ENCODE results near the gene CRHR2.

CRHR2 gene

GRCh38 chr7:30667172-30667571, 15.1 kb downstream of the CRHR2 start:
- Histone ChIP-seq H3K4me1 (ENCODE audit: control insufficient read depth, low read length) (no peaks in the 10 kb centered on the region), H3K27me3 (ENCODE audit: control insufficient read depth, low read length) (0 out of 2 replicates have a peak, but pooled peaks cover 4% of the 10 kb centered on the region), H3K27ac (ENCODE audit: low read depth, low read length) (no peak overlapping the region), H3K36me3 (ENCODE audit: control insufficient read depth, low read length) (no peaks in the 10 kb centered on the region), H3K9me3 (ENCODE audit: control insufficient read depth, insufficient read depth, low read length) (no peaks in the 10 kb centered on the region), H3K4me3 (ENCODE audit: low read length) (no peak overlapping the region), H4K20me1 (ENCODE audit: control insufficient read depth, insufficient read depth, low read depth, low read length) (no peaks in the 10 kb centered on the region), H3F3A (ENCODE audit: control insufficient read depth, insufficient read depth) (no peaks in the 10 kb centered on the region), H3K4me2 (ENCODE audit: low read length) (no peak overlapping the region), H3K9me2 (replicated peaks; ENCODE audit: control insufficient read depth, low read length) (no peaks in the 10 kb centered on the region), H3K79me2 (ENCODE audit: control insufficient read depth, low read length) (no peaks in the 10 kb centered on the region)
- no peak for TF ChIP-seq EZH2phosphoT487 (IDR thresholded peaks at IDR 0.05; ENCODE audit: borderline replicate concordance, low read length)
- TF ChIP-seq, protein P1, sequence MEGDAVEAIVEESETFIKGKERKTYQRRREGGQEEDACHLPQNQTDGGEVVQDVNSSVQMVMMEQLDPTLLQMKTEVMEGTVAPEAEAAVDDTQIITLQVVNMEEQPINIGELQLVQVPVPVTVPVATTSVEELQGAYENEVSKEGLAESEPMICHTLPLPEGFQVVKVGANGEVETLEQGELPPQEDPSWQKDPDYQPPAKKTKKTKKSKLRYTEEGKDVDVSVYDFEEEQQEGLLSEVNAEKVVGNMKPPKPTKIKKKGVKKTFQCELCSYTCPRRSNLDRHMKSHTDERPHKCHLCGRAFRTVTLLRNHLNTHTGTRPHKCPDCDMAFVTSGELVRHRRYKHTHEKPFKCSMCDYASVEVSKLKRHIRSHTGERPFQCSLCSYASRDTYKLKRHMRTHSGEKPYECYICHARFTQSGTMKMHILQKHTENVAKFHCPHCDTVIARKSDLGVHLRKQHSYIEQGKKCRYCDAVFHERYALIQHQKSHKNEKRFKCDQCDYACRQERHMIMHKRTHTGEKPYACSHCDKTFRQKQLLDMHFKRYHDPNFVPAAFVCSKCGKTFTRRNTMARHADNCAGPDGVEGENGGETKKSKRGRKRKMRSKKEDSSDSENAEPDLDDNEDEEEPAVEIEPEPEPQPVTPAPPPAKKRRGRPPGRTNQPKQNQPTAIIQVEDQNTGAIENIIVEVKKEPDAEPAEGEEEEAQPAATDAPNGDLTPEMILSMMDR (IDR thresholded peaks at IDR 0.05; ENCODE audit: low read depth, low read length, poor library complexity, severe bottlenecking): no peak

DNA sequence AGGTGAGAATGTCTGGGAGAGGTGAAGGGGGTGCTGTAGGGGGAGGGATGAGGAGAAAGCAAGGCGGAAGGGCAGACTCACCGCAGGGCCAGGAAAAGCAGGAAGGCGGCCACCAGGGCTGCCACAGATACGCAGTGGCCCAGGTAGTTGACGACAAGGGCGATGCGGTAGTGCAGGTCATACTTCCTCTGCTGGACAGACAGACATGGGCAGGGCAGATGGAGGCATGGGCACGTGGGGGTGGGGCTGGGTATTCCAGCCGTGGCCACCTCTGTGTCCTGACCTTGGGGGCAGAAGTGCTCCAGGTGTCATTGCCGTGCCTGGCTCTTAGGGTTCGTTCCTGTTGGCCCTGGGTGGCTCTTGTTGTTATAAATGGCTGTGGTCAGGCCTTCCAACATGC, 16.8 kb downstream of the CRHR2 start:
- Histone ChIP-seq H3K27me3 (ENCODE audit: control insufficient read depth, low read length) (0 out of 2 replicates have a peak, but pooled peaks cover 4% of the 10 kb centered on the region), H3K79me2 (ENCODE audit: control insufficient read depth, low read length) (no peaks in the 10 kb centered on the region), H3K27ac (ENCODE audit: low read depth, low read length) (no peak overlapping the region), H4K20me1 (ENCODE audit: control insufficient read depth, insufficient read depth, low read depth, low read length) (no peaks in the 10 kb centered on the region), H3K4me1 (ENCODE audit: control insufficient read depth, low read length) (no peaks in the 10 kb centered on the region), H3K9me2 (replicated peaks; ENCODE audit: control insufficient read depth, low read length) (no peaks in the 10 kb centered on the region), H3K4me3 (ENCODE audit: low read length) (no peak overlapping the region), H3K36me3 (ENCODE audit: control insufficient read depth, low read length) (no peaks in the 10 kb centered on the region), H3F3A (ENCODE audit: control insufficient read depth, insufficient read depth) (no peaks in the 10 kb centered on the region), H3K9me3 (ENCODE audit: control insufficient read depth, insufficient read depth, low read length) (no peaks in the 10 kb centered on the region), H3K4me2 (ENCODE audit: low read length) (no peak overlapping the region)
- TF ChIP-seq, protein P1 (IDR thresholded peaks at IDR 0.05; ENCODE audit: low read depth, low read length, poor library complexity, severe bottlenecking): no peak
- TF ChIP-seq EZH2phosphoT487 (IDR thresholded peaks at IDR 0.05; ENCODE audit: borderline replicate concordance, low read length): no peak

DNA sequence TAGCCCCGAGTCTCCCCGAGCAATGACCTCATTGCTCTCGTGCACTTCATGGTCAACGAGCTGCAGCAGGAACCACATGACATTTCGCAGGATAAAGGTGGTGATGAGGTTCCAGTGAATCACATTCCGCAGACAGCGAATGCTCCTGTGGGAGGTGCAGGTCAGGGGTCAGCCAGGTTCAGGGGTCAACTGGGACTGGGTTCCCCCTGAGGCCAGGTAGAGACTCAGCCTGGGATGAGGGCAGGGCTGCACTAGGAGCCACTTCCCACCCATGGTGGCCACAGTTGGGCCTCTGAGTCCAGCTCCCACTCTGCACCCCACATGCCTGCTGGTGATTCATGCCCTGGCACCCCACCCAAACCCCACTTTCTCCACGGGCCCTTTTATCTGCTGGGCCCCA, 17.2 kb downstream of the CRHR2 start:
- Histone ChIP-seq H3K4me3 (ENCODE audit: low read length) (no peak overlapping the region), H3K27ac (ENCODE audit: low read depth, low read length) (no peak overlapping the region), H3K36me3 (ENCODE audit: control insufficient read depth, low read length) (no peaks in the 10 kb centered on the region), H3K9me3 (ENCODE audit: control insufficient read depth, insufficient read depth, low read length) (no peaks in the 10 kb centered on the region), H3K4me1 (ENCODE audit: control insufficient read depth, low read length) (no peaks in the 10 kb centered on the region), H4K20me1 (ENCODE audit: control insufficient read depth, insufficient read depth, low read depth, low read length) (no peaks in the 10 kb centered on the region), H3K4me2 (ENCODE audit: low read length) (no peak overlapping the region), H3K9me2 (replicated peaks; ENCODE audit: control insufficient read depth, low read length) (no peaks in the 10 kb centered on the region), H3K79me2 (ENCODE audit: control insufficient read depth, low read length) (no peaks in the 10 kb centered on the region), H3F3A (ENCODE audit: control insufficient read depth, insufficient read depth) (no peaks in the 10 kb centered on the region), H3K27me3 (ENCODE audit: control insufficient read depth, low read length) (0 out of 2 replicates have a peak, but pooled peaks cover 4% of the 10 kb centered on the region)
- no peak for TF ChIP-seq EZH2phosphoT487 (IDR thresholded peaks at IDR 0.05; ENCODE audit: borderline replicate concordance, low read length)
- TF ChIP-seq, protein P1 (IDR thresholded peaks at IDR 0.05; ENCODE audit: low read depth, low read length, poor library complexity, severe bottlenecking): no peak

All from DOHH2 (cell line).